H9 (cell line): ENCODE data around the gene CCDC148. TPM values are rescaled to one million over a fixed set of nuclear protein-coding genes. Genes with fewer than 3 reads are reported as not detected.

Experiments used
- DNase-seq: peaks from one replicate; pipeline ENCODE4 v3.0.0-alpha.2; 2017
- H2AFZ ChIP-seq: one replicate; pipeline ENCODE4 v1.6.1; 2013; ENCODE audit warnings: mild to moderate bottlenecking, low read length, control low read depth, moderate library complexity
- H2AK5ac ChIP-seq: 2 replicates; pipeline ENCODE4 v1.6.1; 2013; ENCODE audit warnings: low read length, control low read depth, mixed read lengths; ENCODE audit not compliant: insufficient read length
- H2BK120ac ChIP-seq: one replicate; pipeline ENCODE4 v1.6.1; 2013; ENCODE audit warnings: low read depth, mild to moderate bottlenecking, low read length, control low read depth, inconsistent platforms; ENCODE audit not compliant: poor library complexity, severe bottlenecking
- H2BK12ac ChIP-seq: 2 replicates; pipeline ENCODE4 v1.6.1; 2013; ENCODE audit warnings: low read length, control low read depth, mixed read lengths, low read depth; ENCODE audit not compliant: insufficient read length
- H2BK15ac ChIP-seq: 2 replicates; pipeline ENCODE4 v1.6.1; 2013; ENCODE audit warnings: low read depth, low read length, control low read depth
- H2BK20ac ChIP-seq: one replicate; pipeline ENCODE4 v1.6.1; 2013; ENCODE audit warnings: low read depth, mild to moderate bottlenecking, low read length, control low read depth, inconsistent platforms; ENCODE audit not compliant: poor library complexity, severe bottlenecking
- H2BK5ac ChIP-seq: 2 replicates; pipeline ENCODE4 v1.6.1; 2013; ENCODE audit warnings: low read length, control low read depth, mixed read lengths; ENCODE audit not compliant: insufficient read length
- H3K14ac ChIP-seq: 2 replicates; pipeline ENCODE4 v1.6.1; 2013; ENCODE audit warnings: low read length, control low read depth; ENCODE audit not compliant: insufficient read depth
- H3K18ac ChIP-seq: 2 replicates; pipeline ENCODE4 v1.6.1; 2013; ENCODE audit warnings: low read depth, mild to moderate bottlenecking, mixed read lengths, low read length, control low read depth; ENCODE audit not compliant: insufficient read length
- H3K23ac ChIP-seq: 2 replicates; pipeline ENCODE4 v1.6.1; 2013; ENCODE audit warnings: low read length, control low read depth, mixed read lengths, low read depth; ENCODE audit not compliant: insufficient read length
- H3K23me2 ChIP-seq: 2 replicates; pipeline ENCODE4 v1.6.1; 2013; ENCODE audit warnings: low read depth, mild to moderate bottlenecking, mixed read lengths, low read length, control low read depth; ENCODE audit not compliant: insufficient read length, poor library complexity, severe bottlenecking
- H3K27ac ChIP-seq: 2 replicates; pipeline ENCODE4 v1.5.1; 2013; ENCODE audit warnings: low read length, control low read depth, mixed read lengths, low read depth; ENCODE audit not compliant: insufficient read length
- H3K27me3 ChIP-seq: 2 replicates; pipeline ENCODE4 v1.6.1; 2013; ENCODE audit warnings: low read length, control low read depth, inconsistent platforms; ENCODE audit not compliant: insufficient read depth
- H3K4ac ChIP-seq: 2 replicates; pipeline ENCODE4 v1.6.1; 2013; ENCODE audit warnings: low read depth, mild to moderate bottlenecking, control low read depth, inconsistent platforms, low read length, moderate library complexity
- H3K4me1 ChIP-seq: 2 replicates; pipeline ENCODE4 v1.6.1; 2013; ENCODE audit warnings: low read length, control low read depth, inconsistent platforms; ENCODE audit not compliant: insufficient read depth
- H3K4me2 ChIP-seq: 2 replicates; pipeline ENCODE4 v1.6.1; 2013; ENCODE audit warnings: low read length, control low read depth, mixed read lengths; ENCODE audit not compliant: insufficient read length, insufficient read depth
- H3K56ac ChIP-seq: 2 replicates; pipeline ENCODE4 v1.6.1; 2013; ENCODE audit warnings: low read depth, mild to moderate bottlenecking, mixed read lengths, low read length, control low read depth; ENCODE audit not compliant: insufficient read length
- H3K79me1 ChIP-seq: 2 replicates; pipeline ENCODE4 v1.6.1; 2013; ENCODE audit warnings: low read depth, mild to moderate bottlenecking, moderate library complexity, low read length, control low read depth, inconsistent platforms; ENCODE audit not compliant: insufficient read depth, poor library complexity, severe bottlenecking
- H3K79me2 ChIP-seq: 2 replicates; pipeline ENCODE4 v1.6.1; 2013; ENCODE audit warnings: low read length, control low read depth, inconsistent platforms; ENCODE audit not compliant: insufficient read depth
- H3K9ac ChIP-seq: 2 replicates; pipeline ENCODE4 v1.6.1; 2013; ENCODE audit warnings: low read length, control low read depth, mixed read lengths; ENCODE audit not compliant: insufficient read length; ENCODE audit errors: extremely low read depth
- H3K9me3 ChIP-seq: one replicate; pipeline ENCODE4 v1.6.1; 2013; ENCODE audit warnings: low read depth, low read length, inconsistent platforms; ENCODE audit not compliant: control insufficient read depth
- H3T11ph ChIP-seq: one replicate; pipeline ENCODE4 v1.6.1; 2013; ENCODE audit warnings: mild to moderate bottlenecking, low read length, control low read depth, inconsistent platforms
- H4K20me1 ChIP-seq: one replicate; pipeline ENCODE4 v1.6.1; 2013; ENCODE audit not compliant: control insufficient read depth, insufficient read length, insufficient read depth
- H4K5ac ChIP-seq: 2 replicates; pipeline ENCODE4 v1.6.1; 2013; ENCODE audit warnings: low read depth, mild to moderate bottlenecking, mixed read lengths, low read length, control low read depth; ENCODE audit not compliant: insufficient read length
- H4K8ac ChIP-seq: replicated peaks from 2 replicates; pipeline ENCODE4 v1.6.1; 2013; ENCODE audit warnings: low read length, control low read depth, mixed read lengths, low read depth; ENCODE audit not compliant: insufficient read length
- H4K91ac ChIP-seq: 2 replicates; pipeline ENCODE4 v1.6.1; 2013; ENCODE audit warnings: low read depth, mild to moderate bottlenecking, moderate library complexity, mixed read lengths, low read length, control low read depth; ENCODE audit not compliant: insufficient read length
- H3K27ac Mint-ChIP-seq, 3 experiments: 2 replicates in 2 of 3; 3 replicates in 1 of 3; pipeline ENCODE4 v1.8.0; 2020 to 2021; ENCODE audit warnings: mixed read lengths in 3 of 3, mild to moderate bottlenecking in 1 of 3, moderate library complexity in 1 of 3
- H3K27me3 Mint-ChIP-seq: 2 replicates; pipeline ENCODE4 v1.8.0; 2021; ENCODE audit warnings: low read depth, mild to moderate bottlenecking, moderate library complexity, mixed read lengths
- H3K36me3 Mint-ChIP-seq, 3 experiments: 2 replicates in 2 of 3; 3 replicates in 1 of 3; pipeline ENCODE4 v1.8.0; 2020 to 2021; ENCODE audit warnings: low read depth in 3 of 3, mixed read lengths in 3 of 3; ENCODE audit not compliant: insufficient read depth in 1 of 3
- H3K4me1 Mint-ChIP-seq, 2 experiments: 2 replicates each; pipeline ENCODE4 v1.8.0; 2020; ENCODE audit warnings: mixed read lengths in 2 of 2
- H3K4me3 Mint-ChIP-seq, 2 experiments: 2 replicates in 1 of 2; 3 replicates in 1 of 2; pipeline ENCODE4 v1.8.0; 2020 to 2021; ENCODE audit warnings: mild to moderate bottlenecking in 2 of 2, mixed read lengths in 2 of 2, moderate library complexity in 1 of 2
- H3K9me3 Mint-ChIP-seq, 2 experiments: 2 replicates in 1 of 2; 3 replicates in 1 of 2; pipeline ENCODE4 v1.8.0; 2020; ENCODE audit warnings: mild to moderate bottlenecking in 2 of 2, mixed read lengths in 2 of 2, moderate library complexity in 1 of 2
- WGBS: extraction: QIAGEN DNeasy Blood & Tissue Kit; methylation state at CpG from one replicate; pipeline ENCODE4 v1.1.7; 2013; ENCODE audit warnings: missing lambda C conversion rate, low lambda C conversion rate, mixed read lengths; ENCODE audit not compliant: insufficient read length; ENCODE audit errors: extremely low coverage; 5-methylcytosine and 5-hydroxymethylcytosine counted together
- total RNA-seq: library from RNA; stranded (reverse); gene quantifications from 2 replicates; pipeline ENCODE4 v1.2.1, GENCODE V29; 2021
- TF ChIP-seq, protein P1 (sequence below): fragments of 200-600 bp; sonication (generic); conservative IDR thresholded peaks from 3 replicates; pipeline ENCODE4 v1.8.0; 2021; ENCODE audit warnings: antibody characterized with exemption, mild to moderate bottlenecking

CCDC148 gene
- total RNA-seq, 1 experiment from 2014 or later, result 1.5 TPM

DNA sequence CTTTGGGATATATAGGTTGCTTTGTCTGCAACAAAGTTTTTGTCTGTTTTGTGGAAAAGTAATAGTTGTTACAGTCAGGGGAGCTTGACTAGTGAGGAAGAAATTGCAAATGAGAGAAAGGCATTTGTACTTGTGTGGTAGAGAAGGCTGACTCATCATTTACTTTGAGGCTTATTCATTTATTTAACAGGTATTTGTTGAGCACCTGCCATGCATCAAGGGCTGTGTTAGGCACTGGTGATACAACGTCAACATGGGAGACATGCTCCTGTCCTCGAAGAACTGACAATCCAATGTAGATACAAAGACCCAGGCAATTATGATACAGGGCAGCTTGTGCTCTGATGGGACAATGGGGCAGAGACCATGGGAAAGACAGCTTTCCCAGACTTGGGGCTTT lies 275.4 kb downstream of the CCDC148 start:
- Histone ChIP-seq H3K27me3 (no peaks in the 10 kb centered on the region), H4K20me1 (no peaks in the 10 kb centered on the region), H3K4me2 (no peak overlapping the region), H3K9me3 (no peaks in the 10 kb centered on the region), H3K14ac (no peak overlapping the region), H2BK12ac (no peak overlapping the region), H3K9ac (no peak overlapping the region), H3K56ac (no peak overlapping the region), H2AFZ (no peak overlapping the region), H3K23me2 (no peaks in the 10 kb centered on the region), H3K23ac (no peak overlapping the region), H4K8ac (no peak overlapping the region), H3K4me1 (peaks cover 2% of the 10 kb centered on the region; the same call in 1 of the 2 replicates), H3K4ac (no peak overlapping the region), H3K79me1 (no peaks in the 10 kb centered on the region), H3K27ac (no peak overlapping the region), H2BK15ac (no peak overlapping the region), H2AK5ac (no peak overlapping the region), H2BK120ac (no peak overlapping the region), H3T11ph (no peak overlapping the region), H2BK20ac (no peak overlapping the region), H4K5ac (no peak overlapping the region), H2BK5ac (no peak overlapping the region), H3K79me2 (no peaks in the 10 kb centered on the region), H4K91ac (no peak overlapping the region), H3K18ac (no peak overlapping the region)
- Mint-ChIP-seq H3K27me3 (no peaks in the 10 kb centered on the region; the same call in 1 of the 2 replicates), H3K36me3 (no peaks in the 10 kb centered on the region), H3K9me3 (no peaks in the 10 kb centered on the region; a peak in 1 of 5 replicates), H3K27ac (no peak overlapping the region), H3K4me3 (no peak overlapping the region), H3K4me1 (peaks cover 8% of the 10 kb centered on the region in 2 experiments; a peak in 3 of 4 replicates)
- no peak for DNase-seq
- no CpG with 5 or more reads among the region's 2 CpGs for WGBS
- TF ChIP-seq, protein P1, sequence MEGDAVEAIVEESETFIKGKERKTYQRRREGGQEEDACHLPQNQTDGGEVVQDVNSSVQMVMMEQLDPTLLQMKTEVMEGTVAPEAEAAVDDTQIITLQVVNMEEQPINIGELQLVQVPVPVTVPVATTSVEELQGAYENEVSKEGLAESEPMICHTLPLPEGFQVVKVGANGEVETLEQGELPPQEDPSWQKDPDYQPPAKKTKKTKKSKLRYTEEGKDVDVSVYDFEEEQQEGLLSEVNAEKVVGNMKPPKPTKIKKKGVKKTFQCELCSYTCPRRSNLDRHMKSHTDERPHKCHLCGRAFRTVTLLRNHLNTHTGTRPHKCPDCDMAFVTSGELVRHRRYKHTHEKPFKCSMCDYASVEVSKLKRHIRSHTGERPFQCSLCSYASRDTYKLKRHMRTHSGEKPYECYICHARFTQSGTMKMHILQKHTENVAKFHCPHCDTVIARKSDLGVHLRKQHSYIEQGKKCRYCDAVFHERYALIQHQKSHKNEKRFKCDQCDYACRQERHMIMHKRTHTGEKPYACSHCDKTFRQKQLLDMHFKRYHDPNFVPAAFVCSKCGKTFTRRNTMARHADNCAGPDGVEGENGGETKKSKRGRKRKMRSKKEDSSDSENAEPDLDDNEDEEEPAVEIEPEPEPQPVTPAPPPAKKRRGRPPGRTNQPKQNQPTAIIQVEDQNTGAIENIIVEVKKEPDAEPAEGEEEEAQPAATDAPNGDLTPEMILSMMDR, result no peak
